Brain microvascular endothelial cell (primary cell): ENCODE measurements around the gene SAG.

Experiments used
- DNase-seq: peaks from one replicate; pipeline ENCODE4 v3.0.0-alpha.2; 2020
- H3K27ac ChIP-seq: fragments of 250-450 bp; sonication (Bioruptor Pico); 2 replicates; pipeline ENCODE4 v1.5.1; 2020; ENCODE audit warnings: mild to moderate bottlenecking, moderate library complexity
- H3K27me3 ChIP-seq: fragments of 250-450 bp; sonication (Bioruptor Pico); replicated peaks from 2 replicates; pipeline ENCODE4 v1.5.1; 2020; ENCODE audit warnings: mild to moderate bottlenecking
- H3K36me3 ChIP-seq: fragments of 250-450 bp; sonication (Bioruptor Pico); replicated peaks from 2 replicates; pipeline ENCODE4 v1.5.1; 2020; ENCODE audit warnings: mild to moderate bottlenecking
- H3K4me3 ChIP-seq: 2 replicates; pipeline ENCODE4 v1.5.1; 2011; ENCODE audit warnings: low read depth, mild to moderate bottlenecking, control low read depth, low read length, moderate library complexity
- CTCF ChIP-seq: IDR thresholded peaks from 2 replicates; pipeline ENCODE4 v1.5.1; 2011; ENCODE audit warnings: low read depth, mild to moderate bottlenecking, moderate library complexity, low read length, control low read depth, inconsistent platforms; ENCODE audit errors: missing control alignments
- in situ Hi-C: cut with HindIII; loops from 2 replicates; pipeline ENCODE4 v1.10.0; 2017; ENCODE audit warnings: low sequenced_read_pairs, low pct_ligation_motif_present

Gene SAG

GRCh38 chr2:233307565-233307964, at the start of gene SAG:
Gene SAG, plus strand, starts transcription at chr2:233307816. Its CDS starts 1,374 bp downstream, at chr2:233309190.
- DNase-seq, result no peak
- no peaks in the 10 kb centered on the region for H3K36me3 ChIP-seq
- in situ Hi-C loops, result no loop called here
- H3K27ac ChIP-seq, result no peak within 1 kb of the TSS
- no peak within 1 kb of the TSS for H3K4me3 ChIP-seq
- no peaks in the 10 kb centered on the region for H3K27me3 ChIP-seq
- TF ChIP-seq CTCF, result no peak

GRCh38 chr2:233258211-233258610, 49.4 kb upstream of the SAG start:
- DNase-seq, result no peak
- Histone ChIP-seq H3K36me3 (peaks cover 37% of the 10 kb centered on the region), H3K27ac (no peak overlapping the region)

GRCh38 chr2:233259730-233260129, 47.9 kb upstream of the SAG start:
- no peak for TF ChIP-seq CTCF
- no peaks in the 10 kb centered on the region for H3K27me3 ChIP-seq
- no peak for DNase-seq
- in situ Hi-C loops, result no loop called here
- peaks cover 46% of the 10 kb centered on the region for H3K36me3 ChIP-seq
- H3K4me3 ChIP-seq, result no peak overlapping the region
- no peak overlapping the region for H3K27ac ChIP-seq

More at GRCh38 chr2:233258211-233258610, 49.4 kb upstream of the SAG start:
- Histone ChIP-seq H3K27me3 (no peaks in the 10 kb centered on the region), H3K4me3 (no peak overlapping the region)
- no peak for TF ChIP-seq CTCF
- in situ Hi-C loops, result no loop called here

GRCh38 chr2:233260661-233261060, 47.0 kb upstream of the SAG start:
- no peak overlapping the region for H3K27ac ChIP-seq
- DNase-seq, result no peak
- in situ Hi-C loops, result no loop called here
- TF ChIP-seq CTCF, result no peak
- H3K36me3 ChIP-seq, result peaks cover 53% of the 10 kb centered on the region
- H3K4me3 ChIP-seq, result no peak overlapping the region
- H3K27me3 ChIP-seq, result no peaks in the 10 kb centered on the region

GRCh38 chr2:233261819-233262555, 45.6 kb upstream of the SAG start:
- no peak overlapping the region for H3K4me3 ChIP-seq
- TF ChIP-seq CTCF, result no peak
- DNase-seq, result no peak
- H3K36me3 ChIP-seq, result peaks cover 63% of the 10 kb centered on the region
- H3K27me3 ChIP-seq, result no peaks in the 10 kb centered on the region
- no peak overlapping the region for H3K27ac ChIP-seq
- in situ Hi-C loops, result no loop called here

- Histone ChIP-seq H3K27ac (no peak overlapping the region), H3K4me3 (no peak overlapping the region), H3K36me3 (peaks cover 62% of the 10 kb centered on the region), H3K27me3 (no peaks in the 10 kb centered on the region)
- in situ Hi-C loops, result no loop called here
- no peak for DNase-seq
- no peak for TF ChIP-seq CTCF
Observed at GRCh38 chr2:233262562-233262961, 45.1 kb upstream of the SAG start.
